GM18498 (cell line): ENCODE data around the gene VWCE.

ENCODE experiments used
- ATAC-seq: cut with Tn5 transposase; IDR thresholded peaks from one replicate; pipeline ENCODE4 v1.9.1; 2021; ENCODE audit warnings: mild to moderate bottlenecking, moderate library complexity; ENCODE audit not compliant: unreplicated experiment

The VWCE gene

GRCh38 chr11:61287338-61287977, 7.7 kb downstream of the VWCE start:
- ATAC-seq, result no peak

- ATAC-seq, result no peak
Observed at GRCh38 chr11:61283613-61284012, 11.5 kb downstream of the VWCE start.

- ATAC-seq, result no peak
Observed at GRCh38 chr11:61281581-61282250, 13.4 kb downstream of the VWCE start.

GRCh38 chr11:61280883-61281580, 14.1 kb downstream of the VWCE start:
- ATAC-seq, result no peak

- ATAC-seq, result no peak
Observed at GRCh38 chr11:61279934-61280659, 15.0 kb downstream of the VWCE start.

GRCh38 chr11:61278001-61278470, 17.1 kb downstream of the VWCE start:
- no peak for ATAC-seq

- no peak for ATAC-seq
Observed at GRCh38 chr11:61277186-61278000, 17.7 kb downstream of the VWCE start.

- ATAC-seq, result no peak
Observed at GRCh38 chr11:61275191-61275590, 19.9 kb downstream of the VWCE start.

- no peak for ATAC-seq
Observed at GRCh38 chr11:61274084-61274483, 21.0 kb downstream of the VWCE start.

- ATAC-seq, result no peak
Observed at GRCh38 chr11:61273178-61274078, 21.7 kb downstream of the VWCE start.

- no peak for ATAC-seq
Observed at GRCh38 chr11:61272731-61273130, 22.4 kb downstream of the VWCE start.

GRCh38 chr11:61270354-61271076, 24.6 kb downstream of the VWCE start:
- no peak for ATAC-seq

- no peak for ATAC-seq
Observed at GRCh38 chr11:61268588-61269250, 26.4 kb downstream of the VWCE start.

GRCh38 chr11:61267437-61267841, 27.7 kb downstream of the VWCE start:
- no peak for ATAC-seq

GRCh38 chr11:61266602-61267001, 28.5 kb downstream of the VWCE start:
- ATAC-seq, result no peak

GRCh38 chr11:61265357-61265756, 29.8 kb downstream of the VWCE start:
- no peak for ATAC-seq

- no peak for ATAC-seq
Observed at GRCh38 chr11:61264795-61265194, 30.3 kb downstream of the VWCE start.

GRCh38 chr11:61264371-61264770, 30.7 kb downstream of the VWCE start:
- ATAC-seq, result no peak
